Measurements from ENCODE around the gene TEX14. TPM values are rescaled to one million over a fixed set of nuclear protein-coding genes. Genes with fewer than 3 reads are reported as not detected.

The TEX14 gene
- not detected for polyA plus RNA-seq

GRCh38 chr17:58691701-58692238, at the start of gene TEX14:
TEX14 (minus strand) TSS chr17:58692045; CDS start chr17:58652001, 40,044 bp downstream.
- H3K4me1 Mint-ChIP-seq = peaks cover 11 to 20% (median 16%) of the 10 kb centered on the region in 3 donors
- peaks cover 2% of the 10 kb centered on the region for H3K27me3 Mint-ChIP-seq
- peaks cover 4% of the 10 kb centered on the region for H3K36me3 Mint-ChIP-seq
- H3K4me3 Mint-ChIP-seq = peak within 1 kb of the TSS; percentile 92 to 97 (median 93)
- H3K9me3 Mint-ChIP-seq = peaks cover 0 to 1% (median 0%) of the 10 kb centered on the region in 3 donors
- peak within 1 kb of the TSS; percentile 76 to 96 (median 94) for H3K27ac Mint-ChIP-seq

GRCh38 chr17:58741121-58741625, 49.3 kb upstream of the TEX14 start:
- no peak overlapping the region for H3K4me3 Mint-ChIP-seq
- no peak overlapping the region for H3K27ac Mint-ChIP-seq
- no peaks in the 10 kb centered on the region for H3K4me1 Mint-ChIP-seq
- H3K27me3 Mint-ChIP-seq = no peaks in the 10 kb centered on the region
- no peaks in the 10 kb centered on the region for H3K36me3 Mint-ChIP-seq
- no peaks in the 10 kb centered on the region for H3K9me3 Mint-ChIP-seq

GRCh38 chr17:58734811-58735210, 43.0 kb upstream of the TEX14 start:
- H3K27me3 Mint-ChIP-seq = no peaks in the 10 kb centered on the region
- H3K4me1 Mint-ChIP-seq = no peaks in the 10 kb centered on the region
- no peak overlapping the region for H3K4me3 Mint-ChIP-seq
- no peak overlapping the region for H3K27ac Mint-ChIP-seq
- no peaks in the 10 kb centered on the region for H3K36me3 Mint-ChIP-seq
- no peaks in the 10 kb centered on the region for H3K9me3 Mint-ChIP-seq

- Mint-ChIP-seq H3K4me3 (no peak overlapping the region), H3K27me3 (no peaks in the 10 kb centered on the region), H3K36me3 (no peaks in the 10 kb centered on the region), H3K4me1 (no peaks in the 10 kb centered on the region), H3K27ac (no peak overlapping the region), H3K9me3 (no peaks in the 10 kb centered on the region)
Observed at GRCh38 chr17:58734040-58734439, 42.2 kb upstream of the TEX14 start.

- Mint-ChIP-seq H3K4me3 (no peak overlapping the region), H3K27ac (no peak overlapping the region), H3K9me3 (no peaks in the 10 kb centered on the region), H3K4me1 (no peaks in the 10 kb centered on the region), H3K27me3 (no peaks in the 10 kb centered on the region), H3K36me3 (no peaks in the 10 kb centered on the region)
Observed at GRCh38 chr17:58730937-58731336, 39.1 kb upstream of the TEX14 start.

- Mint-ChIP-seq H3K4me3 (no peak overlapping the region), H3K27ac (peak overlapping the region in 1 of 3 donors; percentile 16), H3K9me3 (no peaks in the 10 kb centered on the region), H3K4me1 (no peaks in the 10 kb centered on the region), H3K27me3 (no peaks in the 10 kb centered on the region), H3K36me3 (no peaks in the 10 kb centered on the region)
Observed at GRCh38 chr17:58728798-58729197, 37.0 kb upstream of the TEX14 start.

- Mint-ChIP-seq H3K36me3 (peaks cover 3% of the 10 kb centered on the region), H3K4me1 (no peaks in the 10 kb centered on the region), H3K27me3 (no peaks in the 10 kb centered on the region), H3K9me3 (no peaks in the 10 kb centered on the region), H3K27ac (no peak overlapping the region), H3K4me3 (no peak overlapping the region)
Observed at GRCh38 chr17:58722696-58723095, 30.9 kb upstream of the TEX14 start.

- Mint-ChIP-seq H3K4me3 (no peak overlapping the region), H3K27me3 (no peaks in the 10 kb centered on the region), H3K27ac (no peak overlapping the region), H3K4me1 (no peaks in the 10 kb centered on the region), H3K9me3 (no peaks in the 10 kb centered on the region), H3K36me3 (peaks cover 3% of the 10 kb centered on the region)
Observed at GRCh38 chr17:58722274-58722673, 30.4 kb upstream of the TEX14 start.

- H3K36me3 Mint-ChIP-seq = peaks cover 3% of the 10 kb centered on the region
- no peak overlapping the region for H3K27ac Mint-ChIP-seq
- no peak overlapping the region for H3K4me3 Mint-ChIP-seq
- no peaks in the 10 kb centered on the region for H3K27me3 Mint-ChIP-seq
- no peaks in the 10 kb centered on the region for H3K9me3 Mint-ChIP-seq
- H3K4me1 Mint-ChIP-seq = peaks cover 5 to 9% (median 7%) of the 10 kb centered on the region in 3 donors
Observed at GRCh38 chr17:58710948-58711552, 19.2 kb upstream of the TEX14 start.

GRCh38 chr17:58706351-58707140, 14.7 kb upstream of the TEX14 start:
- H3K4me3 Mint-ChIP-seq = peak overlapping the region in 1 of 4 donors; percentile 25
- H3K27ac Mint-ChIP-seq = peak overlapping the region in 1 of 3 donors; percentile 47
- H3K9me3 Mint-ChIP-seq = no peaks in the 10 kb centered on the region
- peaks cover 2% of the 10 kb centered on the region for H3K36me3 Mint-ChIP-seq
- H3K27me3 Mint-ChIP-seq = no peaks in the 10 kb centered on the region
- peaks cover 9 to 13% (median 10%) of the 10 kb centered on the region in 3 donors for H3K4me1 Mint-ChIP-seq

- Mint-ChIP-seq H3K9me3 (no peaks in the 10 kb centered on the region), H3K4me1 (peaks cover 9 to 12% (median 10%) of the 10 kb centered on the region in 3 donors), H3K4me3 (no peak overlapping the region), H3K36me3 (peaks cover 2% of the 10 kb centered on the region), H3K27me3 (no peaks in the 10 kb centered on the region), H3K27ac (no peak overlapping the region)
Observed at GRCh38 chr17:58703916-58704286, 12.1 kb upstream of the TEX14 start.

GRCh38 chr17:58703137-58703915, 11.5 kb upstream of the TEX14 start:
- Mint-ChIP-seq H3K27me3 (no peaks in the 10 kb centered on the region), H3K4me1 (peaks cover 9 to 12% (median 10%) of the 10 kb centered on the region in 3 donors)

GRCh38 chr17:58702708-58703107, 10.9 kb upstream of the TEX14 start:
- Mint-ChIP-seq H3K9me3 (no peaks in the 10 kb centered on the region), H3K27me3 (no peaks in the 10 kb centered on the region), H3K4me3 (no peak overlapping the region), H3K27ac (no peak overlapping the region), H3K4me1 (peaks cover 9 to 12% (median 10%) of the 10 kb centered on the region in 3 donors), H3K36me3 (peaks cover 2% of the 10 kb centered on the region)

More at GRCh38 chr17:58703137-58703915, 11.5 kb upstream of the TEX14 start:
- no peak overlapping the region for H3K27ac Mint-ChIP-seq
- no peaks in the 10 kb centered on the region for H3K9me3 Mint-ChIP-seq
- H3K4me3 Mint-ChIP-seq = no peak overlapping the region
- H3K36me3 Mint-ChIP-seq = peaks cover 2% of the 10 kb centered on the region

- peaks cover 3% of the 10 kb centered on the region for H3K36me3 Mint-ChIP-seq
- H3K9me3 Mint-ChIP-seq = no peaks in the 10 kb centered on the region
- H3K27me3 Mint-ChIP-seq = no peaks in the 10 kb centered on the region
- H3K4me3 Mint-ChIP-seq = peak overlapping the region in 1 of 4 donors; percentile 37
- peaks cover 9 to 10% (median 10%) of the 10 kb centered on the region in 3 donors for H3K4me1 Mint-ChIP-seq
- H3K27ac Mint-ChIP-seq = peak overlapping the region in 2 of 3 donors; percentile 23 to 67
Observed at GRCh38 chr17:58702045-58702476, 10.2 kb upstream of the TEX14 start.

- no peaks in the 10 kb centered on the region for H3K27me3 Mint-ChIP-seq
- H3K4me1 Mint-ChIP-seq = peaks cover 3 to 6% (median 4%) of the 10 kb centered on the region in 3 donors
Observed at GRCh38 chr17:58699771-58700170, 7.9 kb upstream of the TEX14 start.

More at GRCh38 chr17:58699771-58700170, 7.9 kb upstream of the TEX14 start:
- peaks cover 4% of the 10 kb centered on the region for H3K36me3 Mint-ChIP-seq
- H3K9me3 Mint-ChIP-seq = no peaks in the 10 kb centered on the region
- no peak overlapping the region for H3K4me3 Mint-ChIP-seq
- no peak overlapping the region for H3K27ac Mint-ChIP-seq

All from IgD-negative memory B cell (primary cell).